PC-3 (cell line): ENCODE results near the gene KRTCAP2.

ENCODE experiments used
- CTCF ChIP-seq: fragments of 300-600 bp; sonication (generic); conservative IDR thresholded peaks from 2 replicates; pipeline ENCODE4 v1.5.1; 2017; ENCODE audit warnings: antibody characterized with exemption, low read depth, mild to moderate bottlenecking, low read length
- EZH2 ChIP-seq: fragments of 300-600 bp; sonication (generic); IDR thresholded peaks from one replicate; pipeline ENCODE4 v1.6.1; 2017; ENCODE audit warnings: antibody characterized with exemption, mild to moderate bottlenecking, low read length; ENCODE audit not compliant: unreplicated experiment

GRCh38 chr1:155126556-155127104, 46.5 kb downstream of the KRTCAP2 start:
- TF ChIP-seq CTCF (peak; percentile 32; the same call in 1 of the 2 replicates), EZH2 (no peak)
